NCI-H2171 treated with DMSO at 0.1 percent for 48 hours (cell line): ENCODE results near the gene FMR1NB.

Experiments used
- DNase-seq: peaks from one replicate; lab custom pipeline; 2025; lab: John Stamatoyannopoulos, UW

FMR1NB gene, protein sequence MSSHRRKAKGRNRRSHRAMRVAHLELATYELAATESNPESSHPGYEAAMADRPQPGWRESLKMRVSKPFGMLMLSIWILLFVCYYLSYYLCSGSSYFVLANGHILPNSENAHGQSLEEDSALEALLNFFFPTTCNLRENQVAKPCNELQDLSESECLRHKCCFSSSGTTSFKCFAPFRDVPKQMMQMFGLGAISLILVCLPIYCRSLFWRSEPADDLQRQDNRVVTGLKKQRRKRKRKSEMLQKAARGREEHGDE

DNA sequence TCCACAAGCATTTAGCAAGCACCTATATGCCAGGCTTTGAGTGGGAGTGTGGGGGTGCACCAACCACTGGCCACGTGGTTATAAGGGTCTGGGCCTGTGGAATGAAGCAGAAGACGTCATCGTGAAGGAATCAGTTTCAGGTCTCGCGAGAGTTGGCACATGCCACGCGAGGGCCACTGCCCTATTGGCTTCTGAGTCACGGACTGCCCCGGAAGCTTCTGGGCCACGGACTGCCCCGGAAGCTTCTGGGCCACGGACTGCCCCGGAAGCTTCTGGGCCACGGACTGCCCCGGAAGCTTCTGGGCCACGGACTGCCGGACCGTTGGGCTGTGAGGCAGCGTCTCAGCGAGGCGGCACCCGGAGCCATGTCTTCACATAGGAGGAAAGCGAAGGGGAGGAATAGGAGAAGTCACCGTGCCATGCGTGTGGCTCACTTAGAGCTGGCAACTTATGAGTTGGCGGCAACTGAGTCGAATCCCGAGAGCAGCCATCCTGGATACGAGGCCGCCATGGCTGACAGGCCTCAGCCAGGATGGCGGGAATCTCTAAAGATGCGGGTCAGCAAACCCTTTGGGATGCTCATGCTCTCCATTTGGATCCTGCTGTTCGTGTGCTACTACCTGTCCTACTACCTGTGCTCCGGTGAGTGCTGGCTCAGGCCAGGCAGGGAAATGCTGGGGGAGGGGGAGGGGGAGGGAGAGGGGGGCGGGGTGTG is at the start of gene FMR1NB:
Gene FMR1NB, plus strand, starts transcription at position 300 of the 715 bp plus-strand sequence. Its CDS starts 66 bp downstream, at position 366.
- no peak for DNase-seq

- DNase-seq, result no peak
These were observed 47.3 kb upstream of the FMR1NB start for GRCh38 chrX:147933815-147934214.

GRCh38 chrX:147935156-147935758 is 45.9 kb upstream of the FMR1NB start:
- DNase-seq, result no peak

- DNase-seq, result no peak
These were observed 35.9 kb upstream of the FMR1NB start for GRCh38 chrX:147945286-147945685.

- DNase-seq, result no peak
These were observed 32.6 kb upstream of the FMR1NB start for GRCh38 chrX:147948531-147948930.

- DNase-seq, result no peak
These were observed 30.8 kb upstream of the FMR1NB start for GRCh38 chrX:147950352-147950751.

DNA sequence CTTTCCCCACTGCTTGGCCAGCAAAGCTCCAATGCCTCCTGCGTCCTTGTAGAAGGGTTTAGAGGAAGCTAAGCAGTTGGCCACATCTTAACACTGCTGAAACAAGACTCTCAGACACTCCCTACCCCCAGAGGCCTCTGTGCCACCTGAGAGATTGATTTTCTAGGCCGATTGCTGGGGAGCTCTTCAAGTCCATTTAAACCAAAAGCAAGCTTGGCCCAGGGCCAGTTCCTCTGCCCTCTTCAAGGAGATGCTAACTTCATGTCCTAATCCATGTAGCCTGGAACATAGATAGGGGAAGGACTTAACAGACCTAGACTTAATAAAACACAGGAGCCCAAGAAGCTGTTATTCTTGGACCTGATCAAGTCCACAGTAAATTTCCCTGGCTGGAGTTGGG is 27.2 kb upstream of the FMR1NB start:
- no peak for DNase-seq

GRCh38 chrX:147957291-147957690 is 23.8 kb upstream of the FMR1NB start:
- no peak for DNase-seq

DNA sequence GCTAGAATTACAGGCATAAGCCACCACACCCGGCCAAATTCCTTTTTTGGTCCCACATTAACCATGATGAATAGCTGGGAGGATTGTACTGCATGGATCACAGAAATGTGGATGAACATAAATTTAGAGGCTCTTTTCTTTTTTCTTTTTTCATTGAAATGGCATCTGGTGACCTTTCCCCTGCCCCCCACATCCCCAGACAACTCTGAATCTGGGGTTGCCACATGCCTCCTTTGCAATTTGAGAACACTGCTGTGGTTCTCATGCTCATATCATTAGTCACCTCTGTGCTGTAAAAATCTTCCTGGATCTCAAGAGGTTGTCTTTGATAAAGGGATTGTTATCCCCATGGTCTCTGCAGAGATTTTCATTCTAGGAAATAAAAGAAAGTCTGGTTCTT is 22.8 kb upstream of the FMR1NB start:
- DNase-seq, result no peak

DNA sequence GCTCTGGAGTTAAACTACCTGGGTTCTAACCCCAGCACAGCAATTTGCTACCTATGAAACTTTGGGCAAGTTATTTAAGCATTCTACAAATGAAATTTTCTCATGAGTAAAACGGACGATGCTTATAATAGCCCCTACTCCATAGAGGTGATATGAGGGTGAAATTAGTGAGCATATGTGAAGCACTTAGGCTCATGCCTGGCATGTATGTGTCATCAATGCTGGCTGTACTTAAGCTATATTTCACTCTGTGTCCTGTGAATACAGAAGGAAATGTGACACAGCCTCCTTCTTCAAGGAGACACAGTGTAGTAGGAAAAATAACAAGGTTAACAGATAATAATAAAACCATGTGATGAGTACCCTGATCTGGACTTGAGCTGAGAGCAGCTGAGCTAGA is 20.4 kb upstream of the FMR1NB start:
- DNase-seq, result no peak

GRCh38 chrX:147962476-147962875 is 18.7 kb upstream of the FMR1NB start:
- no peak for DNase-seq

- no peak for DNase-seq
These were observed 2.2 kb upstream of the FMR1NB start for GRCh38 chrX:147978931-147979330.

- DNase-seq, result no peak
These were observed 39.2 kb downstream of the FMR1NB start for GRCh38 chrX:148020329-148020728.

GRCh38 chrX:148024425-148025148 is 43.5 kb downstream of the FMR1NB start:
- no peak for DNase-seq

DNA sequence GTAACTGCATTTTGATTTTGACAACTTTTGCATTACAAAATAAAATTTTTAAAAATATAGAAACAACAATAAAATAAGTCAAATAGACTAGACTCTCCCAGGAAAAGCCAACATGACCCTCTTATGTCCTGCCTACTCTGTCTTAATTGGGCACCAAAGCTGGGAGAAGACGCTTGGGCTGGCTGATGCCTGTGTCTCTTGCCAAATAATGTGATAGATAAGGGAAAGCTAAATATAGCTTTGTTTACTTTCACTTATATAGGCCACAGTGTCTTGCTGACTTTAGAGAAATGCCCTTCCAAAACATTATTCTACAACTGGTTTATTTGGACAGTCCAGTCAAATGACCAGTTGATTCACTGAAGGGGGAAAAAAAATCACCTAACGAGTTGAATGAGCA is 54.2 kb downstream of the FMR1NB start:
- no peak for DNase-seq

GRCh38 chrX:148037020-148037419 is 55.9 kb downstream of the FMR1NB start:
- DNase-seq, result no peak

- no peak for DNase-seq
These were observed 62.2 kb downstream of the FMR1NB start for GRCh38 chrX:148043271-148043855.

DNA sequence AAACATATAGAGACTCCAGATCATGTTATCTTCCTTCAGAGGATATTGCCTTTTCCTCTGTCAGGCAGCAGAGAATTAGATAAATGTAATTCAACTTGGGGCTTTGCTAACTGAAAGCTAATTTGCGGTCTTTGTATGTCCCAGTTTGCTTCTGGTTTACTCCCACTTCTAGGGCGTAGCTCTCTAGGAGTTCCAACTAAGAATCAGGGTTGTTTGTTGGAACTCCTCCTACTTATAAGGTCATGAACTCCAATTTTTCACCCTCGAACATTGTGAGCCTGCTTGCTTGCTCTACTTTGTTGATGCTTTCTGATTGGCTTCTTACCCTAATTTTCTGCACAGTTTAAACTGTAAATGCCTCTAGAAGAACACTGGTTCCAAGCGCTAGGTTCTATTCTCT is 66.1 kb downstream of the FMR1NB start:
- DNase-seq, result no peak

DNA sequence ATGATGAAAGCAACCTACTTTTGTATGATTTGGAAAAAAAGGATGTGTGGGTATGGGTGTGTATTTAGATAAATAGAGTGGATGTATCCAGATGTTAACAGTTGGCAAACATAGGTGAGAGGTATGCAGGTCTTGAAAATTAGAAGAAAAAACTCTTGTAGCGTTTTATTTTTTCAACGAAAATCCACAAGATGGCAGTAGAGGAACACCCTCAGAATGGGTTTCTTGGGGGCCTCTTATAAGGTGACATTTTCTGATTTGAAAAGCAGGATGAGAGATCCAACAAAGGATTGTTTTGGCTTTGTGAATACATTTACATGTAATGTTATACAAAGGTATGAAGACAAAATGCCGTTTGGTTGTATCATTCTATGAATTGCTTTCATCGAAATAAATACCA is 68.3 kb downstream of the FMR1NB start:
- peak; percentile 21 for DNase-seq

DNA sequence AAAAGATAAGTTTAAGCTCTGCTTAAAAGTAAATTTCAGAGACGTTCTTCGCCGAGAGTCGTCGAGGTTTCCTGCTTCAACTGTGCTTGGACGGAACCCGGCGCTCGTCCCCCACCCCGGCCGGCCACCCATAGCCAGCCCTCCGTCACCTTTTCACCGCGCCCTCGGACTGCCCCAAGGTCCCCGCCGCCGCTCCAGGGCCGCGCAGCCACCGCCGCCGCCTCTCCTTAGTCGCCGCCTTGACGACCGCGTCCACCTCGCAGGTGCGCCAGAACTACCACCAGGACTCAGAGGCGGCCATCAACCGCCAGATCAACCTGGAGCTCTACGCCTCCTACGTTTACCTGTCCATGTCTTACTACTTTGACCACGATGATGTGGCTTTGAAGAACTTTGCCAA is 70.8 kb downstream of the FMR1NB start:
- DNase-seq, result no peak

DNA sequence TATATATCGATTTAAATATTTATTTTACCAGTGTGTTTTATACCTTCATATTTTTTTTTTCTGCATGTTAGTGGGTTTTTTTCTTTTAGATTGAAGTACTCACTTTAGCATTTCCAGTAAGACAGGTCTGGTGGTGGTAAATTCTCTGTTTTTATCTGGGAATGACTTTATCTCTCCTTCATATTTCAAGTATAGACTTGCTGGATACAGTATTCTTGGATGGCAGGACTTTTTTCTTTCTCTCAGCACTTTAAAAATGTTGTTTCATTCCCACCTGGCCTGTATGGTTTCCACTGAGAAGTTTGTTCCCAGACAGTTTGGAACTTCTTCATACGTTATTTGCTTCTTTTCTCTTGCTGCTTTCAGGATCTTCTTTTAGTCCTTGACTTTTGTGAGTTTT is 86.1 kb downstream of the FMR1NB start:
- no peak for DNase-seq

DNA sequence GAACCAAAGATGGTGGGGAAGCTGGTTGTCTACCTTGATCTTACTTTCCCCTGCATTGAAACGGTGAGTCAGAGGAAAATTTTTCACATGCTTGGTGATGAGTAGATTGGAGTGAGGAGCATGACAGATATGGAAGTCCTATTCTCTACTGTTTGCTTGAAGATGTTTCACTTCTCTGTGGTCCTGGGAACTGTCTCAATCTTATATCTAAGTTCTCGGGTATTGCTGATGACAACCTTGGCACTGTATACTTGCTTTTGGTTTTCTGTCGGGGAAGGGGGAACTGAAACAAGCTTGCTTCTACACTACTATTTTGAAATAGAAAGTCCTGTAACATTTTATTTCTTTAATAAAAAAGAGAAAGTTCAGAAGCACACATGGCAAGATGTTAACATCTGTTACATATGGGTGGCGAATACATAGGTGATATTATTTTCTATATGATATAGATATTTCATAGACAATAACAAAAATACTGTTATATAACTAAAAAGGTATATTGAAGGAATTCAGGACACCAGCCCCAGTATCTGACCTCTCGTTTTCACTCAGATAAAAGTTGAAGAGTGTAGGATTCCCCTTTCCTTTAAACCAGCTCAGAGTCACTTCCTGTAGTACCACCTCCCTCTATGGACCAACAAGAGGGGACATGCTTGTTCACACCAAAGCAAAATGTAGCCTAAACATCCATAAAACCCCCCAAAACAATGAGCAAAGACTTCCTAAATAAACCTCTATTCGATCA is 88.8 kb downstream of the FMR1NB start:
- DNase-seq, result no peak
